HEK293 (cell line): Measurements from ENCODE around the gene WTIP.

Source experiments
- HOXC10 ChIP-seq: sonication (generic); formaldehyde crosslinking; IDR thresholded peaks from 2 replicates; pipeline ENCODE4 v1.8.1; 2023; ENCODE audit warnings: mild to moderate bottlenecking, missing genetic modification reagents
- ZNF274 ChIP-seq, 2 experiments: fragments of 200-500 bp in 1 of 2; fragments of 450-650 bp in 1 of 2; sonication (Bioruptor generic) in 1 of 2; formaldehyde crosslinking in 1 of 2; IDR thresholded peaks; 2 replicates each; pipeline versions ENCODE4 v1.5.1 to v1.6.1; 2014 to 2016; ENCODE audit warnings: borderline replicate concordance in 1 of 2, inconsistent platforms in 1 of 2, low read length in 1 of 2, missing biosample characterization in 1 of 2, missing genetic modification characterization in 1 of 2
- ZNF335 ChIP-seq: fragments of 450-650 bp; formaldehyde crosslinking; conservative IDR thresholded peaks from 2 replicates; pipeline ENCODE4 v1.5.1; 2016; ENCODE audit warnings: missing biosample characterization, missing genetic modification characterization
- ZNF350 ChIP-seq: fragments of 450-650 bp; formaldehyde crosslinking; IDR thresholded peaks from 2 replicates; pipeline ENCODE4 v1.5.0; 2017; ENCODE audit warnings: missing biosample characterization, mild to moderate bottlenecking, missing genetic modification characterization
- TF ChIP-seq, protein P1 (sequence below): fragments of 450-650 bp; formaldehyde crosslinking; IDR thresholded peaks from 2 replicates; pipeline ENCODE4 v1.5.1; 2016; ENCODE audit warnings: missing biosample characterization, missing genetic modification characterization

DNA sequence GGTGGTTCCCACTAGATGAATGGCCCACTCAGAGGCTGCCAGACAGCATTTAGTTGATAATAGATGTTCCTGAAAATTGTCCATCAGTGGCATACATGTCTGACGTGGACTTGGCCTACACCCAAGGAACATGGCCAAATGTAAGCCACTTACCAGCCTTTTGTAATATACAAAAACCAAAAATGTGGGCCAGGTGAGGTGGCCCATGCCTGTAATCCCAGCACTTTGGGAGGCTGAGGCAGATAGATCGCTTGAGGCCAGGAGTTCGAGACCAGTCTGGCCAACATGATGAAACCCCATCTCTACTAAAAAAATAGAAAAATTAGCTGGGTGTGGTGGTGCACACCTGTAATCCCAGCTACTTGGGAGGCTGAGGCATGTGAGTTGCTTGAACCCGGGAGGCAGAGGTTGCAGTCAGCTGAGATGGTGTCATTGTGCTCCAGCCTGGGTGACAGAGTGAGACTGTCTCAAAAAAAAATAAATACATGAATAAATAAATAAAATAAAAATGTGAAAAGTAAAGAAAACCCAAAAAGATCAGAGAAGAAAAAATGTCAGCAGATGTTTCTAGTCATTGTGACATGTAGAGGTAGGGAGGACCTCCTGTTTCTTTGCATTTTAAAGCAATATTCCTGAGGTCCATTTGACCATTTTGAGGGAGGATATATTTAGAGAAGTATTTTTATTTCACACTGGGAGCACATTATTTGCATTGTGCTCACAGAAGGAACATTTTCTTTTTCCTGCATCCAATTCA lies 7.1 kb upstream of the WTIP start:
- no peak for TF ChIP-seq HOXC10 (CRISPR knock-in tag)
- no peak for TF ChIP-seq ZNF274 (IDR thresholded peaks at IDR 0.05; ENCODE audit: low read length)
- no peak for TF ChIP-seq ZNF274 (tag by site-specific recombination; IDR thresholded peaks at IDR 0.05; ENCODE audit: borderline replicate concordance)
- TF ChIP-seq, protein P1, sequence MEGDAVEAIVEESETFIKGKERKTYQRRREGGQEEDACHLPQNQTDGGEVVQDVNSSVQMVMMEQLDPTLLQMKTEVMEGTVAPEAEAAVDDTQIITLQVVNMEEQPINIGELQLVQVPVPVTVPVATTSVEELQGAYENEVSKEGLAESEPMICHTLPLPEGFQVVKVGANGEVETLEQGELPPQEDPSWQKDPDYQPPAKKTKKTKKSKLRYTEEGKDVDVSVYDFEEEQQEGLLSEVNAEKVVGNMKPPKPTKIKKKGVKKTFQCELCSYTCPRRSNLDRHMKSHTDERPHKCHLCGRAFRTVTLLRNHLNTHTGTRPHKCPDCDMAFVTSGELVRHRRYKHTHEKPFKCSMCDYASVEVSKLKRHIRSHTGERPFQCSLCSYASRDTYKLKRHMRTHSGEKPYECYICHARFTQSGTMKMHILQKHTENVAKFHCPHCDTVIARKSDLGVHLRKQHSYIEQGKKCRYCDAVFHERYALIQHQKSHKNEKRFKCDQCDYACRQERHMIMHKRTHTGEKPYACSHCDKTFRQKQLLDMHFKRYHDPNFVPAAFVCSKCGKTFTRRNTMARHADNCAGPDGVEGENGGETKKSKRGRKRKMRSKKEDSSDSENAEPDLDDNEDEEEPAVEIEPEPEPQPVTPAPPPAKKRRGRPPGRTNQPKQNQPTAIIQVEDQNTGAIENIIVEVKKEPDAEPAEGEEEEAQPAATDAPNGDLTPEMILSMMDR (tag by site-specific recombination): no peak
- TF ChIP-seq ZNF350: no peak
- no peak for TF ChIP-seq ZNF335 (tag by site-specific recombination)
